HG03045 (cell line): ENCODE data around the gene PPM1H.
A peak's percentile ranks its signal among the peaks of the same experiment; 100 is the strongest.
"Not testable (repeated sequence)": the region's sequence is repeated elsewhere in the genome, so short reads cannot be mapped to it uniquely, and the experiment has no call there.

ENCODE experiments used
- ATAC-seq: cut with Tn5 transposase; IDR thresholded peaks from one replicate; pipeline ENCODE4 v1.9.1; 2021; ENCODE audit warnings: mild to moderate bottlenecking, moderate library complexity; ENCODE audit not compliant: unreplicated experiment

The PPM1H gene

DNA sequence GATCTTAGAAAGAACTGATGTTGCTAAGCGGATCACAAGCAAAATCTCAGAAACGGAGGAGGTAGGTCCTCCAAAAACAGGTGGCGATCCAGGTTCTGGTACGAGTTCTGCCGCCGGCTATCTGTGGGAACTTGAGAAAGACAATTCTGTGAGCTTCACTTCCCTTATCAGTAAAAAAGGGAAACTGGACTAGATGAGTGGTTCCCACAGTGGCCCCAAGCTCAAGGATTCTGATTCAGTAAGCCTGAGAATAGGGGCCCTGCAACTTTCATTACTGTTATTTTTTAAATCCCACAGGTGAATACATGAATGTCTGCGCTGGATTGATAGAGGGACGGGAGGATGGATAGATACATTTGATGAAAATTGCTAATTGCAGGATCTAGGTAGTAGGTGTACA lies 160.2 kb downstream of the PPM1H start:
- ATAC-seq = no peak

DNA sequence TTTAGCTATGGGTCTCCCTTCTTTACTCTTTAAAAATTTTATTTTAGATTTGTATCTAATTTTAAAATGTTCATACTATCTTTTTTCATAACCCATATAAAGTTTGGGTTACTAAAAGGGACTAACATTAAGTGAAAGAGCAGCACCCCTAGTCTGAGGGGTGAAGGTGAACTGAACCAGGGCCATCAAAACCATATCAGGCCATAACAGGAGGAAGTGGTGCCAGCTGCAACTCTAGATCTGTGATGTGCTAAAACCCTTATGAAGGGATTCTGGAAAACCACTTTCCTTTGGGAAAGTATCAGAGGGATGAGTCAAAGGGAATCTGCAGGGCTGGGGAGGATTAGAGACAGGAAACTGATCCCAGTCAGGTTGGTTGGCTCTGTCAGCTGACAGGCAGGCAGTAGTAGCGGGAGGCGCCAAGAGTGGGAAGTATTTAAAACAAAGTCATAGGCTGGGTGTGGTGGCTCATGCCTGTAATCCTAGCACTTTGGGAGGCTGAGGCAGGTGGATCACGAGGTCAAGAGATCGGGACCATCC lies 162.5 kb downstream of the PPM1H start:
- no peak for ATAC-seq

GRCh38 chr12:62771828-62772227 lies 163.1 kb downstream of the PPM1H start:
- no peak for ATAC-seq

GRCh38 chr12:62770381-62770780 lies 164.6 kb downstream of the PPM1H start:
- ATAC-seq = no peak

- ATAC-seq = no peak
Measured at GRCh38 chr12:62769076-62769619, 165.8 kb downstream of the PPM1H start.

DNA sequence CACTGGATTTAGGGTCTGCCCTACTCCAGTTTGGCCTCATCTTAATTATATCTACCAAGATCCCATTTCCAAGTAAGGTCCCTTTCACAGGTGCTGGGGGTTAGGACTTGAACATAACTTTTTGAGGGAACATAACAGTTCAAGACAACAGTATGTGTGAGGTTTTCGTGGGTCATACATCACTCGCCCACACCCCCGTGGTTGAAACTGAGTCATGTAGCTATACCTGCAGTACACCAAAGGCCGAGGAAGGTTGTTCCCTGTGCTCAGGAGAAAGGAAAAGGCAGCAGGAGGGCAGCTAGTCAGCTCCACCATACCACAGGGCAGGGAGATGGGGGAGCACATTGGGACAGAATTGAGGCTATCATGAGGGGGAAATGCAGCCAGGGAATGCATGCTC lies 167.0 kb downstream of the PPM1H start:
- no peak for ATAC-seq

- ATAC-seq = no peak
Measured at GRCh38 chr12:62767496-62767895, 167.5 kb downstream of the PPM1H start.

- no peak for ATAC-seq
Measured at GRCh38 chr12:62766496-62766895, 168.5 kb downstream of the PPM1H start.

GRCh38 chr12:62763861-62764645 lies 170.9 kb downstream of the PPM1H start:
- ATAC-seq = no peak

- ATAC-seq = no peak
Measured at GRCh38 chr12:62763312-62763711, 171.6 kb downstream of the PPM1H start.

DNA sequence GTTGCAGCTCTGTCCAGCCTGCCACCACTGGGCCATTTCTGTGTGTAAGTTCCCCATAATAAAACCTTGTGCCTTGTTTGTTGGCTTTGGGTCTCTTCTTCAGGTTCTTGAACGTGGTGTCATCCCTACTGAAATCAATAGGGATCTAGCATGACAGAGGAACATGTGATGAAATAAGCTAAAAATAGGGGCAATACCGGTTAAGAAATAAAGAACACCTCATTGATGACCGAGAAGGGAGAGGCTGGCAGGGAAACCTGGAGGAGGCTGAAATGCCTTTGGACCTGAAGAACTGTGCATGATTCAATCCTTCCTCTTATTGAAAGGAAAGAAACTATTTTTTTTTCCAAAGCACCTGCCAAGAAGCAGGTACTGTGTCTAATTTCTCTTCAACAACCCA lies 172.3 kb downstream of the PPM1H start:
- ATAC-seq = no peak

DNA sequence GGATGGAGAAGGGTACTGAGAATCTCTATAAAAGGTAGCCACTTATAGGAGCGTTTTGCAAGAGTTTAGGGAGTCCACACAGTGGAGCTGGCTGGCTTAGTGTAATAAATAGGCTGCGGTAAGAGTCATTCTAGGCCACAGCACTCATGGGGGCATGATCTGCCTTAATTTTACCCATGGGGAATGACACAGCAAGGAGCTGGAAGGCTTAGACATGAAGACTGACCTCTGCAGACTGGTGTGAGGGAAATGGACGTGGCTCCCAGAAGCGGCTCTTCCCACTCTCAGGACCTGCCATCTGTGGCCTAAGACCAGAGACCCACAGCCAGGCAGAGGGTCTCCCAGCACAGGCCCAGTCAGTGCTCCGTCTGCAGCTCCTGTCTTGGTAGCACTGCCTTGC lies 173.3 kb downstream of the PPM1H start:
- no peak for ATAC-seq

DNA sequence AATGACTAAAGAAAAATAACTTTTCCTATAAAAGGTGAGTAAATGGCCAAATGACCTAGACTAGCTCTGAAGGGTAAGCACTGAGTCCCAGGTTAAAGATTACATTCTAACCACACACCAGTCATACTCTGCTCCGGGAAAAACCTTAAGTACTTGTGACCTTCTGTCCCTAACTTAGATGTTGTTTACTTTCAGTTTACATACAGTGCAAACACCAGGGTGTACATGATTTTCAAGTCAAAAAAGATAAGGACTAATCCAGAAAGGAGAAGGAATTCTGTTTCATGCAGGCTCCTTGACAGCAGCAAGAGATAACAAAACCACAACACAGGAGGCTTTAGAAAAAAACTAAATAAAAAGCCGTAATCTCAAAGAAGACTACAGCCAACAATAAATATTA lies 174.2 kb downstream of the PPM1H start:
- ATAC-seq = peak; percentile 90

DNA sequence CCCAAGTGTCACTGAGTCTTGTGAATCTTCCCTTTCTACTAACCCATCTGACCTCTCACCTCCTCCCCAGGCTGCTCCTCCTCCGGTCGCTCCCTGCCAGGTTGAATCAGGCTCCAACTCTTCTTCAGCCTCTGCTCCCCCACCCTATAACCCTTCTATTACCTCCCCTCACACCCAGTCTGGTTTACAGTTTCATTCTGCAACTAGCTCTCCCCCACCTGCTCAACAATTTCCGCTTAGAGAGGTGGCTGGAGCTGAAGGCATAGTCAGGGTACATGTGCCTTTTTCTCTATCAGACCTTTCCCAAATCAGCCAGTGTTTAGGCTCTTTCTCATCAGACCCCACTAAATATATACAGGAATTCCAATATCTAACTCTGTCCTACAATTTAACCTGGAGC lies 174.6 kb downstream of the PPM1H start:
- ATAC-seq = not testable (repeated sequence)

DNA sequence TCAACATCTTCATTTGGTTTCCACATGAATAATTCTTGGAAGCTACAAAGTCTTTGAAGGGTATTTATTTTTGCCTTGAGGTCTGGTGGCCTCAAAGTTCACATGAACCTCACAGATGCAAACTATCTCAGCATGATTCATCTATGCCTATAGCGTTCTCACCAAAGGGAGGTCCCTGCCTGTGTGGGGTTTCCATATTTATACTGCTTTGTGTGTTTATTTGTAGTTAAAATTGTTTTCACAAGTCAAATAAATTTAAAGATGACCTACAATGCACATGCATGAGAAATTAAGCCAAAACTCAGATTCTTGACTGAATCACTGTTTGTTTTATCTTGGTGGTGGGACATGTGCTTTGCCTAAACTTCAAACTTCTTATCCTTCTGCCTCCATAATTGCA lies 176.7 kb downstream of the PPM1H start:
- ATAC-seq = no peak

- ATAC-seq = no peak
Measured at GRCh38 chr12:62757048-62757447, 177.9 kb downstream of the PPM1H start.

- no peak for ATAC-seq
Measured at GRCh38 chr12:62754706-62755105, 180.2 kb downstream of the PPM1H start.

GRCh38 chr12:62751810-62752155 lies 183.2 kb downstream of the PPM1H start:
- no peak for ATAC-seq

GRCh38 chr12:62750941-62751809 lies 183.8 kb downstream of the PPM1H start:
- no peak for ATAC-seq

- no peak for ATAC-seq
Measured at GRCh38 chr12:62749586-62749985, 185.4 kb downstream of the PPM1H start.

DNA sequence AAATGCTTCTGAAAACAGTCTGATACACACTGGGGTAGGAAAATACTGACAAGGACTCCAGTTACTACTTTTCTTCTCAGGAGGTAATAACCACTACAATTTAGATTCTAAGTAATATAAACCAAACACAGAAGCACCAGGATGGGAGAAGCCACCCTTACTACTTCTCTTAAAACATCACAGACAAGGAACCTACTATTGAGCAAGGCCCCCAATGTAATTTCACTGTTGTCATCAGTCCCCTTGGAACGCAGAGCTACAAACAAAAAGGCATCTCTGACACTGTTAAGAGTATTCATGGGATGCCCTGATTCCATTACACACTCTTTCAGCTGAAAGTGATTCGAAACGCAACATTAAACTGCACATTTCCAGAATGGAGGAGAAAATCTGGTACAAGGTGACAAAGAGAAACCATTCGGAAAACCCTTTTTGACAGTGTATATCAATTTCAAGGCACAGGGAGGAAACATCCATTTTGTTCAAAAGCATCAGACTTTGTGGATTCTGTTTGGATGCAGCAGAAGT lies 185.9 kb downstream of the PPM1H start:
- ATAC-seq = no peak
